Measurements from ENCODE around the gene RUNX1. TPM values are rescaled to one million over a fixed set of nuclear protein-coding genes. Genes with fewer than 3 reads are reported as not detected.
A peak's percentile ranks its signal among the peaks of the same experiment; 100 is the strongest.

RUNX1 gene
- polyA plus RNA-seq, 1 of the 3 experiments (the other 2 are of a cell fraction) = 17.1 TPM

GRCh38 chr21:34981791-34982190, 67.3 kb downstream of the RUNX1 start:
- H3F3A ChIP-seq (replicated peaks; ENCODE audit: insufficient read depth) = peaks cover 25% of the 10 kb centered on the region
- WGBS (ENCODE audit: low lambda C conversion rate) = 97% methylated on average over 7 of the region's 7 CpGs
- no peaks in the 10 kb centered on the region for H3K27me3 ChIP-seq (ENCODE audit: insufficient read depth)
- no peaks in the 10 kb centered on the region for H3K9me2 ChIP-seq
- POLR2A ChIA-PET = no interaction called here
- no peak overlapping the region for H2AFZ ChIP-seq (ENCODE audit: low read depth)
- H3K79me2 ChIP-seq (ENCODE audit: insufficient read depth) = no peaks in the 10 kb centered on the region
- no peak overlapping the region for H3K4me3 ChIP-seq (ENCODE audit: low read depth in 2 of 2, low read length in 1 of 2)
- H3K4me2 ChIP-seq = no peak overlapping the region
- H3K4me1 ChIP-seq (ENCODE audit: control insufficient read depth in 1 of 2, insufficient read depth in 2 of 2, low read depth in 1 of 2, low read length in 1 of 2) = peaks cover 0 to 7% of the 10 kb centered on the region in 2 experiments; a peak in 2 of 4 replicates
- no peaks in the 10 kb centered on the region for H3K9me3 ChIP-seq
- CTCF ChIA-PET = interaction anchor here (0.7 to 0.9 kb wide), 2 partner anchors 12 to 377 kb away, joined by 3 read pairs; no protein-coding TSS in a partner anchor
- peak overlapping the region in 1 of 2 experiments; percentile 96; a peak in 2 of 4 replicates for H3K27ac ChIP-seq (ENCODE audit: low read depth in 2 of 2, low read length in 1 of 2)
- TF ChIP-seq, protein P1, sequence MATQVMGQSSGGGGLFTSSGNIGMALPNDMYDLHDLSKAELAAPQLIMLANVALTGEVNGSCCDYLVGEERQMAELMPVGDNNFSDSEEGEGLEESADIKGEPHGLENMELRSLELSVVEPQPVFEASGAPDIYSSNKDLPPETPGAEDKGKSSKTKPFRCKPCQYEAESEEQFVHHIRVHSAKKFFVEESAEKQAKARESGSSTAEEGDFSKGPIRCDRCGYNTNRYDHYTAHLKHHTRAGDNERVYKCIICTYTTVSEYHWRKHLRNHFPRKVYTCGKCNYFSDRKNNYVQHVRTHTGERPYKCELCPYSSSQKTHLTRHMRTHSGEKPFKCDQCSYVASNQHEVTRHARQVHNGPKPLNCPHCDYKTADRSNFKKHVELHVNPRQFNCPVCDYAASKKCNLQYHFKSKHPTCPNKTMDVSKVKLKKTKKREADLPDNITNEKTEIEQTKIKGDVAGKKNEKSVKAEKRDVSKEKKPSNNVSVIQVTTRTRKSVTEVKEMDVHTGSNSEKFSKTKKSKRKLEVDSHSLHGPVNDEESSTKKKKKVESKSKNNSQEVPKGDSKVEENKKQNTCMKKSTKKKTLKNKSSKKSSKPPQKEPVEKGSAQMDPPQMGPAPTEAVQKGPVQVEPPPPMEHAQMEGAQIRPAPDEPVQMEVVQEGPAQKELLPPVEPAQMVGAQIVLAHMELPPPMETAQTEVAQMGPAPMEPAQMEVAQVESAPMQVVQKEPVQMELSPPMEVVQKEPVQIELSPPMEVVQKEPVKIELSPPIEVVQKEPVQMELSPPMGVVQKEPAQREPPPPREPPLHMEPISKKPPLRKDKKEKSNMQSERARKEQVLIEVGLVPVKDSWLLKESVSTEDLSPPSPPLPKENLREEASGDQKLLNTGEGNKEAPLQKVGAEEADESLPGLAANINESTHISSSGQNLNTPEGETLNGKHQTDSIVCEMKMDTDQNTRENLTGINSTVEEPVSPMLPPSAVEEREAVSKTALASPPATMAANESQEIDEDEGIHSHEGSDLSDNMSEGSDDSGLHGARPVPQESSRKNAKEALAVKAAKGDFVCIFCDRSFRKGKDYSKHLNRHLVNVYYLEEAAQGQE (IDR thresholded peaks at IDR 0.05; ENCODE audit: low read depth, low read length) = no peak
- TF ChIP-seq MXI1 (IDR thresholded peaks at IDR 0.05; ENCODE audit: low read depth, low read length) (no peak), SMC3 (IDR thresholded peaks at IDR 0.05; ENCODE audit: low read depth, low read length) (no peak)
- no peak for DNase-seq
- H3K36me3 ChIP-seq (replicated peaks in 1 of 2; ENCODE audit: control insufficient read depth in 1 of 2, insufficient read depth in 2 of 2, low read length in 1 of 2) = no peaks in the 10 kb centered on the region
- H3K9ac ChIP-seq = no peak overlapping the region
- H4K20me1 ChIP-seq (ENCODE audit: insufficient read depth) = no peaks in the 10 kb centered on the region

DNA sequence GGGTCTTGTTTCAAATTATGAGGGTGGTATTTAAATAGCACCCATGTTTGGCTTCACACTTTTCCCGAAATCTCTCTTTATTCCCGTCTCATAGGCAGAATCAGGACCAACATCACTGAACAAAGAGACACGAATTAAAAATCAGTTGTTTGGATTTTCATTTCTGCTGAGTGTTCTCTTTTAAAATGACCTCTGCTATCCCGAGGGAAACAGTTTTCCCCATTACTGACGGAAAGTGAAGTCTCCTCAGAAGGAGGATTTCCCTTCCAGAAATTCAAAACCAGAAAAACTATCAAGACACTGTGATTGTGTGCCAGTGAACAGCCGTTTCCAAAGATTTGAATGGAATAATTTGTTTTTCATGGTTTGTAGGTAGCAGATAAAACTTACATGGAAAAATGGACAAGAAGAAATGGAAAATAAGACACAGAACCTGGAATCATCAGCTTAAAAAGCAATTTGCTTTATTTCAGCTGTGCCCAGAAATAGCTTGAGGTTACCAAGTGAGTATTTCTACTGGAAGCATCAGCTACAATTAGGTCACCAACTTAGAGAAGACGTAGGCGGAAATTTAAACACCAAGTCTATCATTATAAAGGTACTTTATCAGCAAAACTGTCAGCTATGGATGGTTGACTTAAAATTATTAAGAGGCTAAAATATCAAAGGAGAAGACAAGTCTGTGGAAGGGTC, 68.5 kb downstream of the RUNX1 start:
- Histone ChIP-seq H3K9ac (no peak overlapping the region), H3K9me2 (no peaks in the 10 kb centered on the region), H3K4me3 (ENCODE audit: low read depth in 2 of 2, low read length in 1 of 2) (no peak overlapping the region), H4K20me1 (ENCODE audit: insufficient read depth) (no peaks in the 10 kb centered on the region), H2AFZ (ENCODE audit: low read depth) (no peak overlapping the region), H3F3A (replicated peaks; ENCODE audit: insufficient read depth) (peaks cover 25% of the 10 kb centered on the region), H3K4me2 (no peak overlapping the region), H3K36me3 (replicated peaks in 1 of 2; ENCODE audit: control insufficient read depth in 1 of 2, insufficient read depth in 2 of 2, low read length in 1 of 2) (no peaks in the 10 kb centered on the region), H3K27ac (ENCODE audit: low read depth in 2 of 2, low read length in 1 of 2) (no peak overlapping the region), H3K79me2 (ENCODE audit: insufficient read depth) (no peaks in the 10 kb centered on the region), H3K27me3 (ENCODE audit: insufficient read depth) (no peaks in the 10 kb centered on the region), H3K9me3 (no peaks in the 10 kb centered on the region), H3K4me1 (ENCODE audit: control insufficient read depth in 1 of 2, insufficient read depth in 2 of 2, low read depth in 1 of 2, low read length in 1 of 2) (peaks cover 0 to 7% of the 10 kb centered on the region in 2 experiments; a peak in 2 of 4 replicates)
- WGBS (ENCODE audit: low lambda C conversion rate) = 88% methylated on average over 8 of the region's 8 CpGs
- ChIA-PET POLR2A (no interaction called here), CTCF (interaction anchor here (0.9 kb wide), 1 partner anchor 11 kb away, joined by 3 read pairs; no protein-coding TSS in a partner anchor)
- TF ChIP-seq, protein P2, sequence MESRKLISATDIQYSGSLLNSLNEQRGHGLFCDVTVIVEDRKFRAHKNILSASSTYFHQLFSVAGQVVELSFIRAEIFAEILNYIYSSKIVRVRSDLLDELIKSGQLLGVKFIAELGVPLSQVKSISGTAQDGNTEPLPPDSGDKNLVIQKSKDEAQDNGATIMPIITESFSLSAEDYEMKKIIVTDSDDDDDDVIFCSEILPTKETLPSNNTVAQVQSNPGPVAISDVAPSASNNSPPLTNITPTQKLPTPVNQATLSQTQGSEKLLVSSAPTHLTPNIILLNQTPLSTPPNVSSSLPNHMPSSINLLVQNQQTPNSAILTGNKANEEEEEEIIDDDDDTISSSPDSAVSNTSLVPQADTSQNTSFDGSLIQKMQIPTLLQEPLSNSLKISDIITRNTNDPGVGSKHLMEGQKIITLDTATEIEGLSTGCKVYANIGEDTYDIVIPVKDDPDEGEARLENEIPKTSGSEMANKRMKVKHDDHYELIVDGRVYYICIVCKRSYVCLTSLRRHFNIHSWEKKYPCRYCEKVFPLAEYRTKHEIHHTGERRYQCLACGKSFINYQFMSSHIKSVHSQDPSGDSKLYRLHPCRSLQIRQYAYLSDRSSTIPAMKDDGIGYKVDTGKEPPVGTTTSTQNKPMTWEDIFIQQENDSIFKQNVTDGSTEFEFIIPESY (IDR thresholded peaks at IDR 0.05; ENCODE audit: borderline replicate concordance, low read depth) = no peak
- TF ChIP-seq FOXM1 (IDR thresholded peaks at IDR 0.05; ENCODE audit: low read depth) (no peak), MAX (IDR thresholded peaks at IDR 0.05; ENCODE audit: low read depth) (no peak)
- no peak for DNase-seq
